Upper lobe of left lung (tissue), 6 donors: ENCODE results near the gene MRPS9. TPM values are rescaled to one million over a fixed set of nuclear protein-coding genes. Genes with fewer than 3 reads are reported as not detected.

Source experiments
- ATAC-seq, 2 donors: fragments of 200-7000 bp; cut with Tn5 transposase; one replicate each; pipeline ENCODE4 v1.9.1; 2022; ENCODE audit warnings: mild to moderate bottlenecking in 2 of 2, moderate library complexity in 2 of 2; ENCODE audit not compliant: low FRiP score in 2 of 2
- DNase-seq, 2 donors: peaks; one replicate each; pipeline ENCODE4 v3.0.0-alpha.2; 2019 to 2020
- H3K27ac ChIP-seq, 4 donors: fragments of 200-600 bp; sonication (generic); one replicate each; pipeline ENCODE4 v1.5.1; 2016 to 2019
- H3K27me3 ChIP-seq, 4 donors: fragments of 200-600 bp; sonication (generic); one replicate each; pipeline ENCODE4 v1.5.1; 2017 to 2019
- H3K36me3 ChIP-seq, 4 donors: fragments of 200-600 bp; sonication (generic); one replicate each; pipeline ENCODE4 v1.5.1; 2016 to 2019
- H3K4me1 ChIP-seq, 4 donors: fragments of 200-600 bp; sonication (generic); one replicate each; pipeline ENCODE4 v1.5.1; 2018 to 2019
- H3K4me3 ChIP-seq, 4 donors: fragments of 200-600 bp; sonication (generic); one replicate each; pipeline ENCODE4 v1.5.1; 2017 to 2019; ENCODE audit warnings: mild to moderate bottlenecking in 2 of 4, moderate library complexity in 1 of 4
- H3K9me3 ChIP-seq, 4 donors: fragments of 200-600 bp; sonication (generic); one replicate each; pipeline ENCODE4 v1.5.1; 2018 to 2019
- CTCF ChIP-seq, 6 experiments: fragments of 450-650 bp in 4 of 6; fragments of 200-600 bp in 2 of 6; sonication (generic) in 2 of 6; IDR thresholded peaks; one replicate each; pipeline ENCODE4 v1.5.1; 2016 to 2019; ENCODE audit warnings: antibody characterized with exemption in 6 of 6
- EP300 ChIP-seq, 4 donors: sonication (generic); formaldehyde crosslinking; IDR thresholded peaks; one replicate each; pipeline ENCODE4 v1.5.1; 2017; ENCODE audit warnings: antibody characterized with exemption in 4 of 4, control low read depth in 2 of 4
- POLR2A ChIP-seq, 4 donors: fragments of 450-650 bp; IDR thresholded peaks; one replicate each; pipeline ENCODE4 v1.5.1; 2016 to 2017; ENCODE audit warnings: antibody characterized with exemption in 4 of 4, mild to moderate bottlenecking in 2 of 4
- POLR2AphosphoS5 ChIP-seq, 2 donors: sonication (generic); formaldehyde crosslinking; IDR thresholded peaks; one replicate each; pipeline ENCODE4 v1.5.1; 2017; ENCODE audit warnings: antibody characterized with exemption in 2 of 2
- WGBS, 2 donors: methylation state at CpG; one replicate each; pipeline ENCODE4 v1.1.5; 2017 to 2018; 5-methylcytosine and 5-hydroxymethylcytosine counted together
- total RNA-seq, 6 donors: library from RNA; depleted of rRNA in 4 of 6; stranded (reverse); fragments of >200 nt in 4 of 6; gene quantifications; one replicate each; pipeline versions ENCODE4 v1.1.0 to v1.2.1, GENCODE V29; 2016 to 2021
- donor health status: DM: no; HTN: no; CAD: no; lungs with moderate emphysema.
- donor health status: DM: no; HTN: yes; CAD: no; lungs with severe emphysema.

The MRPS9 gene
- total RNA-seq, 6 donors from 2014 or later: 15.4 to 17.8 (median 17.0) TPM

GRCh38 chr2:105082107-105082506, 44.2 kb downstream of the MRPS9 start:
- Histone ChIP-seq H3K27me3 (no peaks in the 10 kb centered on the region), H3K36me3 (no peaks in the 10 kb centered on the region), H3K4me1 (no peaks in the 10 kb centered on the region), H3K4me3 (no peak overlapping the region), H3K27ac (no peak overlapping the region), H3K9me3 (no peaks in the 10 kb centered on the region)
- DNase-seq (no peak), ATAC-seq (no peak)
- 74 to 75% methylated on average over 8 of the region's 8 CpGs for WGBS, 2 donors
- TF ChIP-seq POLR2A (IDR thresholded peaks at IDR 0.05) (no peak), EP300 (IDR thresholded peaks at IDR 0.05) (no peak), POLR2AphosphoS5 (IDR thresholded peaks at IDR 0.05) (no peak), CTCF (IDR thresholded peaks at IDR 0.05) (no peak)

- WGBS, 2 donors: 85 to 94% methylated on average over 1 of the region's 1 CpG
Measured at GRCh38 chr2:105085525-105085924, 47.7 kb downstream of the MRPS9 start.

GRCh38 chr2:105087273-105087672, 49.4 kb downstream of the MRPS9 start:
- H3K4me1 ChIP-seq: no peaks in the 10 kb centered on the region
- TF ChIP-seq POLR2AphosphoS5 (IDR thresholded peaks at IDR 0.05) (no peak), CTCF (IDR thresholded peaks at IDR 0.05) (no peak), POLR2A (IDR thresholded peaks at IDR 0.05) (no peak), EP300 (IDR thresholded peaks at IDR 0.05) (no peak)
- H3K36me3 ChIP-seq: peaks cover 0 to 2% (median 0%) of the 10 kb centered on the region in 4 donors
- no peak overlapping the region for H3K27ac ChIP-seq
- H3K9me3 ChIP-seq: no peaks in the 10 kb centered on the region
- DNase-seq: no peak
- 50 to 91% methylated on average over 1 of the region's 1 CpG for WGBS, 2 donors
- no peak for ATAC-seq
- no peaks in the 10 kb centered on the region for H3K27me3 ChIP-seq
- H3K4me3 ChIP-seq: no peak overlapping the region

More at GRCh38 chr2:105085525-105085924, 47.7 kb downstream of the MRPS9 start:
- no peak for DNase-seq
- no peaks in the 10 kb centered on the region for H3K4me1 ChIP-seq
- no peak overlapping the region for H3K4me3 ChIP-seq
- H3K9me3 ChIP-seq: no peaks in the 10 kb centered on the region
- TF ChIP-seq EP300 (IDR thresholded peaks at IDR 0.05) (no peak), POLR2AphosphoS5 (IDR thresholded peaks at IDR 0.05) (no peak), POLR2A (IDR thresholded peaks at IDR 0.05) (no peak), CTCF (IDR thresholded peaks at IDR 0.05) (no peak)
- no peak overlapping the region for H3K27ac ChIP-seq
- H3K36me3 ChIP-seq: peaks cover 0 to 2% (median 0%) of the 10 kb centered on the region in 4 donors
- no peak for ATAC-seq
- no peaks in the 10 kb centered on the region for H3K27me3 ChIP-seq

GRCh38 chr2:105090091-105090490, 52.2 kb downstream of the MRPS9 start:
- Histone ChIP-seq H3K27ac (no peak overlapping the region), H3K9me3 (no peaks in the 10 kb centered on the region), H3K27me3 (no peaks in the 10 kb centered on the region), H3K4me3 (no peak overlapping the region), H3K36me3 (peaks cover 0 to 21% (median 0%) of the 10 kb centered on the region in 4 donors), H3K4me1 (no peaks in the 10 kb centered on the region)
- no peak for TF ChIP-seq CTCF (IDR thresholded peaks at IDR 0.05)
- no peak for TF ChIP-seq POLR2A (IDR thresholded peaks at IDR 0.05)
- TF ChIP-seq EP300 (IDR thresholded peaks at IDR 0.05): no peak
- TF ChIP-seq POLR2AphosphoS5 (IDR thresholded peaks at IDR 0.05): no peak
- no peak for ATAC-seq
- 76 to 78% methylated on average over 5 of the region's 5 CpGs for WGBS, 2 donors
- DNase-seq: no peak

- Histone ChIP-seq H3K9me3 (no peaks in the 10 kb centered on the region), H3K27ac (no peak overlapping the region), H3K36me3 (peaks cover 0 to 32% (median 5%) of the 10 kb centered on the region in 4 donors), H3K27me3 (no peaks in the 10 kb centered on the region), H3K4me3 (no peak overlapping the region), H3K4me1 (no peaks in the 10 kb centered on the region)
- TF ChIP-seq EP300 (IDR thresholded peaks at IDR 0.05) (no peak), POLR2AphosphoS5 (IDR thresholded peaks at IDR 0.05) (no peak)
- DNase-seq: no peak
- 93 to 94% methylated on average over 5 of the region's 5 CpGs for WGBS, 2 donors
- ATAC-seq: no peak
Measured at GRCh38 chr2:105092797-105093196, 54.9 kb downstream of the MRPS9 start.
